ENCODE data around the gene RUSC2.

DNA sequence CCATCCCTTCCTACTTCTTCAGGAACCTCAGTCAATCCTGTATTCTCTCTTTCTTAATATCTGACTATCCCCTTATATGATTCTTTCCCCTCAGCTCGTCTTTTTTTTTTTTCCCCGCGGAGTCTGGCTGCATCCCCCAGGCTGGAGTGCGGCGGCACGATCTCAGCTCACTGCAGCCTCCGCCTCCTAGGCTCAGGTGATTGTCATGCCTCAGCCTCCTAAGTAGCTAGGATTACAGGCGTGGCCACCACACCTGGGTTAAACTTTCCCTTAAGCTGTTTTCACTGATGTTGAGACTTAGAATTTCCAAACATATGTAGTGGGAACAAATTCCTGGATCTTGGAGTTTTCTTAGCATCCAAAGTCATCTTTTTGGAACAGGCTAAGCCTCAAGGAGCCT lies 13.3 kb upstream of the RUSC2 start:
- TF ChIP-seq, protein P1, sequence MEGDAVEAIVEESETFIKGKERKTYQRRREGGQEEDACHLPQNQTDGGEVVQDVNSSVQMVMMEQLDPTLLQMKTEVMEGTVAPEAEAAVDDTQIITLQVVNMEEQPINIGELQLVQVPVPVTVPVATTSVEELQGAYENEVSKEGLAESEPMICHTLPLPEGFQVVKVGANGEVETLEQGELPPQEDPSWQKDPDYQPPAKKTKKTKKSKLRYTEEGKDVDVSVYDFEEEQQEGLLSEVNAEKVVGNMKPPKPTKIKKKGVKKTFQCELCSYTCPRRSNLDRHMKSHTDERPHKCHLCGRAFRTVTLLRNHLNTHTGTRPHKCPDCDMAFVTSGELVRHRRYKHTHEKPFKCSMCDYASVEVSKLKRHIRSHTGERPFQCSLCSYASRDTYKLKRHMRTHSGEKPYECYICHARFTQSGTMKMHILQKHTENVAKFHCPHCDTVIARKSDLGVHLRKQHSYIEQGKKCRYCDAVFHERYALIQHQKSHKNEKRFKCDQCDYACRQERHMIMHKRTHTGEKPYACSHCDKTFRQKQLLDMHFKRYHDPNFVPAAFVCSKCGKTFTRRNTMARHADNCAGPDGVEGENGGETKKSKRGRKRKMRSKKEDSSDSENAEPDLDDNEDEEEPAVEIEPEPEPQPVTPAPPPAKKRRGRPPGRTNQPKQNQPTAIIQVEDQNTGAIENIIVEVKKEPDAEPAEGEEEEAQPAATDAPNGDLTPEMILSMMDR (IDR thresholded peaks at IDR 0.05 in 4 of 5, conservative IDR thresholded peaks at IDR 0.05 in 1 of 5) = no peak
- TF ChIP-seq POLR2A (IDR thresholded peaks at IDR 0.05) = no peak
